HG03108 (cell line): ENCODE measurements around the gene TICRR.
"Not testable (repeated sequence)": the region's sequence is repeated elsewhere in the genome, so short reads cannot be mapped to it uniquely, and the experiment has no call there.

Source experiments
- ATAC-seq: cut with Tn5 transposase; IDR thresholded peaks from one replicate; pipeline ENCODE4 v1.9.1; 2021; ENCODE audit warnings: moderate library complexity; ENCODE audit not compliant: unreplicated experiment

TICRR gene

DNA sequence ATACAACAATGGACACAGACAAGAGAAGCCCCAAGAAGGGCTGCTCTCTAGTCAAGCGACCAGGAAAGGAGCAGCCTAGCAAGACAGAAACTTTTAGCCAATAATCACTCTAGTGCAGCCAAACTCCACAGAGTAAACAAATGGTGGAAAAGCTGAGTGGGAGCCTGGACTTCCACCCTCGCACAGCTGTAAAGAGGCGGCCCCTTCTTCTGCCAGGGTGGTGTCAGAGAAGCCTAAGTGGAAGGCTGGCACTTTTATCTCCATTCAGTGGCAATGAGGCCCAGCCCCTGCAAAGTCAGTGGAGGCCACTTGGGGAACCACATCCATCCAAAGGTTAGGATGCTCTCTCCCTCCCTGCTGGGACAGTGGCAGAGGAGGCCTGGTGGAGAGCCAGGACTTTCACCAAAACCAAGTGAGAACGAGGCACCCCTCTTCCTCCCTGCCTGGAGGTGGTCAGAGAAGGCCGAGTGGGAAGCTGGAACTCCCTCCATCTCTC lies 15.5 kb upstream of the TICRR start:
- no peak for ATAC-seq

DNA sequence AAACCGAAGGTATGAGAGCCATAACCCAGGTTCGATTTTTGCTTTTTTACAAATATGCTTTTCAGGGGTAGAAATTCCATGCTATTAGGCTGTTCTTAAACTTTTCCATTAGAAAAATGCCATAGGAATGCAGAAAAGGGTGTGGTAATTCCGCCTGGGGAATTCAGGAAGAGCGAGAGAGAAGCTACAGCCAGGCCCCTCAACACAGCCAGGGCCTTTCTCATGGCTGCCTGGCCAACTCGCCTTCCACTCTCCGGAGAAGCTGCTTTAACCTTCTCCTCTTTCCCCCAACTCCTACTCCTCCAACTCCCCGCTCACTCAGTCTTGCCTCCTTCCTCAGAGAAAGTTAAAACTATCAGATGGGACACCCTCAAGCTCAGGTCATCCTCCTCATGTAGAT lies 9.1 kb upstream of the TICRR start:
- no peak for ATAC-seq

DNA sequence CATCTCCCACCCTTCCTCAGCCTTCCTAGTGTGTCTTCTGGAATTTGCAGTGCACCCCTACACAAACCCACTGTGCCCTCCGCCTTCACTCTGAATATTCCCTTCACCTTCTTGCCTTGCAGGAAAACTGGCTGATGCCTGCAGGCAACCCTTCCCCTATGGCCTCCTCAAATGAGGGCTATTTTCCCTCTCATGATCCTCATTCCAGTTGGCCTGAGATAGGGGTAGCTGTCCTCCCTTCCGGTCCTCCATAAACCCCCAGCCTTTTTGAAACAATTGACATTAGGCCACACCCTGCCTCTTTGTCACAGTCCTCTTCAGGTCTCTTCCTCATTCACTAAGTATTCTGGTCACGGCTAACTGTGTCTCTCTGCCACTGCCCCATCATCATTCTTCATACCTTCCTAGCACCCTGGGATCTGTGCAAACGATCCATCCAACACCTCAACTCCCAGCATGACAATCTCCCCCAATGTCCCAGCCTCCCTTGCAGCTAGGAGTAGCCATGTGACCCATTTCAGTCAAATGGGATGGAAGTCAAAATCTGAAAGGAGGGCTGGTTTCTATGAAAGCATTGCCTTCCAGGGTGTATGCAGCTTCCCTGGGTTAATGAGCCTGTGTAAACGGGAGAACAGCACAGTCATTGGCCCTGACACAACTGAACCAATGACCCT lies 8.5 kb upstream of the TICRR start:
- no peak for ATAC-seq

DNA sequence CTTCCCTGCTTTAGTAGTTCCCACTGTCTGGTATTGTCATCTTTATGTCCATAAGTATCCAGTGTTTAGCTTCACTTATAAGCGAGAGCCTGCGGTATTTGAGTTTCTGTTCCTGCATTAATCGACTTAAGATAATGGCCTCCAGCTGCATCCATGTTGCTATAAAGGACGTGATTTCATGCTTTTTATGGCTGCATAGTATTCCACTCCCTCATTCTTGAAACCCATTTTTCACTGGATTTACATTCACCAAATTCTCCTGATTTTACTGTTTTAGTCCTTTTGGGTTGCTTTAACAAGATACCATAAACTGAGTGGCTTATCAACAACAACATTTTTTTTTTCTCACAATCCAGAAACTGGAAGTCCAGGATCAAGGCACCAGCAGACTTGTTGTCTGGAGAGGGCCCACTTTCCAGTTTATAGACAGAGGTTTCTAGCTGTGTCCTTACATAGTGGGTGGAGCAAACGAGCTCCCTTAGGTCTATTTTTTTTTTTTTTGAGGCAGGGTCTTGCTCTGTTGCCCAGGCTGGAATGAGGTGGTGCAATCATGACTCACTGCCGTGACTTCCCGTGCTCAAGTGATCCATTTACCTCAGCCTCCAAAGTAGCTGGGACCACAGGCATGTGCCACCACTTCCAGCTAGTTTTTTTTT lies 6.1 kb upstream of the TICRR start:
- no peak for ATAC-seq

DNA sequence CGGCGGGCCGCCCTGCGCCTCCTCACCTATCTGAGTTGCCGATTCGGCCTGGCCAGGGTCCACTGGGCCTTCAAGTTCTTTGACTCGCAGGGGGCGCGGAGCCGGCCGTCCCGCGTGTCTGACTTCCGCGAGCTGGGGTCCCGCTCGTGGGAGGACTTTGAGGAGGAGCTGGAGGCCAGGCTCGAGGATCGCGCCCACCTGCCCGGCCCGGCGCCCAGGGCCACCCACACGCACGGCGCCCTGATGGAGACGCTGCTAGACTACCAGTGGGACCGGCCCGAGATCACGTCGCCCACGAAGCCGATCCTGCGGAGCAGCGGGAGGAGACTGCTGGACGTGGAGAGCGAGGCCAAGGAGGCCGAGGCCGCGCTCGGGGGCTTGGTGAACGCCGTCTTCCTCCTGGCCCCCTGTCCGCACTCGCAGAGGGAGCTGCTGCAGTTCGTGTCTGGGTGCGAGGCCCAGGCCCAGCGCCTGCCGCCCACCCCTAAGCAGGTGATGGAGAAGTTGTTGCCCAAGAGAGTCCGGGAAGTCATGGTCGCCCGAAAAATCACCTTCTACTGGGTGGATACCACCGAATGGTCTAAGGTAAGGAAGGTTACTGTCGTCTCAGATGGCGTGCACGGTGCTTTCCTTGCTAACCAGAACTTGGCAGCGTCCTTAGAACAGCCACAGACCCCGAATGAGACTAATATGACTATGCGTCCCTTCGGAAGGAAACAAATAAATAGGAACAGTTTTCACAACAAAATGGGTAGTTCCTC lies 567 bp downstream of the TICRR start:
- no peak for ATAC-seq

DNA sequence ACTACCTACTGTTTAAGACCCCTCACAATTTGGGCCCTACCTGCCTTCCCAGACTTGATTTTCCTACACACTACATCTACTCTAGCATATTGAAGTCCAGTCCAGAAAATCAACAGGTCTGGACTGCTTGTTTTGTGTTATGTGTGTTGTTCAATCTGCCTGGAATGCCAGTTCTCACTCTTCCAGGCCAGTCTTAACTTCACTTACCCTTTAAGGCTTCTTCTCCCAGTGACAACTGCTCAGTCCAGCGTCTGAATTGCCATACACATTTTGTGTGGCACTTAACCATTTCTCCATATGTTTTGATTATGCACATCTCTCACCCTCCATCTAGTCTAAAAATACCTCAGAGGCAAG lies 1.1 kb downstream of the TICRR start:
- ATAC-seq: no peak

DNA sequence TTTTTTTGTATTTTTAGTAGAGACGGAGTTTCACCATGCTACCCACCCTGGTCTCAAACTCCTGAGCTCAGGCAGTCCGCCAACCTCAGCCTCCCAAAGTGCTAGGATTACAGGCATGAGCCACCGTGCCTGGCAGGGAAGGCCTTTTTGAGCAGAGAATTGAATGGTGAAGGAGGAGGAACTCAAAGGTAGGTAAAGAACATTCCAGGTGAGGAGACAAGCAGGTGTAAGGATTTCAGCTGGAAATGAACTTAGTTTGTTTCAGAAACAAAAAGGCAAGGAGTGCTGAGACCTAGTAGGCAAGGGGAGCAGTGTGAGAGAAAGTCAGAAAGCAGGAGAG lies 2.5 kb downstream of the TICRR start:
- no peak for ATAC-seq

DNA sequence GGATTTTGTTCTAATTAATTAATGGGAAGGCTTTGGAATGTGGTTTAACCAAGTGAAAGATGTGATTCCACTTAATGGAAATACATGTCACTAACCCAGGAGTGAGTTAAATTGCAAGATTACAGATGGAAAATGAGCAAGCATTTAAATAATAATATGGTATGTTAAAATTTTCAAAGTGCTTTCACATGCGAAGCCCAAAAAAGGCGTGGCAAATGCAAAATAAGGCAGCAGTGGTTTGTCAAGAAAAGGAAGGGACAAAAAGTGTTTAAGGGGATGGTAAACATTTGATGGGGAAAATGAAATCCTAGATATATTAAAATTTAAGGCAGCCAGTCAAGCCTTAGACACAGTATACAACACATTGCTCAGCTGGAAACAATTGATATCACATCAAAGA lies 2.9 kb downstream of the TICRR start:
- no peak for ATAC-seq

DNA sequence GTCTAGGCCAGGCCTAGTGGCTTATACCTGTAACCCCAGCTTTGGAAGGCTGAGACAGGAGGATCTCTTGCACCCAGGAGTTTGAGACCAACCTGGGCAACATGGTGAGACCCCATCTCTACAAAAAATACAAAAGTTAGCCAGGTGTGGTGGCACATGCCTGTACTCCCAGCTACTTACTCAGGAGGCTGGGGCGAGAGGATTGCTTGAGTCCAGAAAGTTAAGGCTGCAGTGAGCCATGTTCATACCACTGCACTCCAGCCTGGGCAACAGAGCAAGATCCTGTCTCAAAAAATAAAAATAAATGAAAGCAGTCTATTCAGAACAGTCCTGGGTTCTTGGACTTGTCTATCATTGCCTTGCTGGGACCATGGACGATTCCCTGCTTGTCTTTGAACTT lies 5.5 kb downstream of the TICRR start:
- ATAC-seq: not testable (repeated sequence)

DNA sequence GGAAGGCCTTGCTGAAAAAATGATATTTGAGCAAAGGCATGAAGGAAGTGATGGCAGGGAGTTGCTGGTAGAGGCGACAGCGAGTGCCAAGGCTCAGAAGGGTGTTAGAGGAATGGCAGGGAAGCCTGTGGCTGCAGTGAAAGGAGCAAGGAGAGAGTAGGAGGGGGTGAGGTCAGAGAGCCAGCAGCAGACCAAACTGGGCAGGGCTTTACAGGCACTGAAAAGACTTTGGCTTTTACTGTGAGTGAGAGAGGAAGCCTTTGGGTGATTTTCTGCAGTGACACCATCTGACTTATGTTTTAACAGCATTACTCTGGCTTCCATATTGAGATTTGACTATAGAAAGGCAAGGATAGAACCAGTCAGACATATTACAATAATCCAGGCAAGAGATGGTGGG lies 11.4 kb downstream of the TICRR start:
- no peak for ATAC-seq

DNA sequence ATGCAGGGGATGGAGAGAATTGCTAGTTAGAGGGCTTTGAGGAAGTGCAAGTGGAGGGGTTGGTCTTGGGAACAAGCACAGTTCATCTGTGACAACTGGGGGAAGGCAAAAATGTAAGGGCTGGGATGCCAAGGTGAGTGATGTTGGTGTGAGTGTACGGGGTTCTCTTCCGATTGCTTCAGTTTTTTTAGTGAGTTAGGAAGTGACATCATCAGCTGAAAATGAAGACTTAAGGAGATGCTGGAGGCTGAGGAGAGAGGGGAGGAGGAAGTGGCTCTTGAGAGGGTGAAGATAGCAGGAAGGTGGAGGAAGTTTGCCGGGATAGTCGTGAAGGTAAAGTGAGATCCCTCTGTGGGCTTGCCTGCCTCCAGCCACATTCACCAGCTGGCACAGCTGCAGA lies 12.7 kb downstream of the TICRR start:
- ATAC-seq: no peak

DNA sequence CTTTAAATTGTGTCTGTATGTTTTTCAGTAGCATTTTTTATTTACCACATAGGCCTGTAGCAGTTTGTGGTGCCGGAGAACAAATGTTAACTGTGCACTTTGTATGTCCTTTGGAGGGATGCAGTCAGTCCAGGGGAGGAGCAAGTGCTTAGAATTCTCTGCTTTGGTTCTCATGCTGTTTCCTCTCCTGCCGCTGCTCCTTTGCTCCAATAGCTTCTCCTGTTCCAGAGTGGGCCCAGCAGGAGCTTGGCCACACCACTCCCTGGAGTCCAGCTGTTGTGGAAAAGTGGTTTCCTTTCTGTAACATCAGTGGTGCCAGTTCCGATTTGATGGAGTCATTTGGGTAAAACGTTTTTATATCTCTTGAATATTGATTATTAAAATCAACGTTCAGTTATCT lies 16.6 kb downstream of the TICRR start:
- ATAC-seq: no peak

DNA sequence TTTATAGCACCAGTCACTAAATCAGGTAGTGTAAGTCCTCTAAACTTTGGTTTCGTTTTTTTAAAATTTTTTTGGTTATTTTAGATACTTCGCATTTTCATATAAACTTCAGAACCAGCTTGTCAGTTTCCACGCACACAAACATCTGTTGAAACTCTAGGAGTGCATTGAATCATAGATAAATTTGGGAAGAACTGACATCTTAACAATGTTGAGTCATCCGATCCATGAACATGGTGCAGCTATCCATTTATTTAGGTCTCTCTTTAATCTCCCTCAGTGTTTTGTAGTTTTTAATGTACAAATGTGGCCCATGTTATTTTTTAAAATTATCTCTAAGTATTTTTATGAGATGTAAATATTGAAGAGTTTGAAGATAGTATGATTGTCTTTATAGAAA lies 17.7 kb downstream of the TICRR start:
- ATAC-seq: no peak

DNA sequence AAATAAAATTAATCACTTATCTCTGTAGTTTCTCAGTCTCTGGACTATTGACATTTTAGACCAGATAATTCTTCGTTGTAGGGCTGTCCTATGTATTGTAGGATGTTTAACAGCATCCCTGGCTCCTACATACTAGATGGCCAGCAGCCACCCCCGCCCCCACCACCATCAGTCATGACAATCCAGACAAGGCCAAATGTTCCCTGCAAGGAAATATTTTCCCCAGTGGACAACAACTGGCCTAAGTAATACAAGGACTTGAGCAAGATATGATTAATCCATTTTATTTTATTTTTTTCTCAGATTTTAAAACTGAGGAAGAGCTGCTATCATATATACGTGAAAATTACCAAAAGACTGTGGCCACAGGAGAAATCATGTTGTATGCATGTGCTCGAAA lies 23.8 kb downstream of the TICRR start:
- ATAC-seq: no peak

DNA sequence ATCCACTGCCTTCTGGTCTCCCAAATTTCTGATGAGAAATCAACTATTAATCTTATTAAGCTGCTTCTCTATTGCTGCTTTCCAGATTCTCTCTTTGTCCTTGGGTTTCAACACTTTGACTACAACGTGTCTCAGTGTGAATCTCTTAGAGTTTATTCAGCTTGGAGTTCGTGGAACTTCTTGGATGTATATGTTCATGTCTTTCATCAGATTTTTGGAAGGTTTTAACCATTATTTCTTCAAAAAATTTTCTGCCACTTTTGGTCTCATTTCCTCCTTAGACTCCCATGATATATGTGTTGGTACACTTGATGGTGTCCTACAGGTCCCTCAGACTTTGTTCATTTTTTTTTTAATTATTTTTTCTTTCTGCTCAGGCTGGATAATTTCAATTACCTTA lies 36.0 kb downstream of the TICRR start:
- ATAC-seq: no peak

DNA sequence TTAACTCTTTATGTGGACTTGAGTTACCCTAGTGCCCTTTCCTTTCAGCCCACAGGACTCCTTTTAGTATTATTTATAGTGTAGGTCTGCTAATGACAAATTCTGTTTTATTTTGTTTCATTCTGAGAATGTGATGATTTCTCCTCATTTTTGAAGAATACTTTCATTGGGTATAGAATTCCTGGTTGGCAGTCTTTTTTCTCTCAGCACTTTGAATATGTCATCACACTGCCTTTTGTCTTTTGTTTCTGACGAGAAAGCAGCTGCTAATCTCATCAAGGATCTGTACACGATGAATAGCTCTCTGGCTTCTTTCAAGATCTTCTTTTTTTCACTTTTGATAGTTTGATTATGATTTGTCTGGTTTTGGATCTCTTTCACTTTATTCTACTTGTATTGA lies 37.8 kb downstream of the TICRR start:
- no peak for ATAC-seq

DNA sequence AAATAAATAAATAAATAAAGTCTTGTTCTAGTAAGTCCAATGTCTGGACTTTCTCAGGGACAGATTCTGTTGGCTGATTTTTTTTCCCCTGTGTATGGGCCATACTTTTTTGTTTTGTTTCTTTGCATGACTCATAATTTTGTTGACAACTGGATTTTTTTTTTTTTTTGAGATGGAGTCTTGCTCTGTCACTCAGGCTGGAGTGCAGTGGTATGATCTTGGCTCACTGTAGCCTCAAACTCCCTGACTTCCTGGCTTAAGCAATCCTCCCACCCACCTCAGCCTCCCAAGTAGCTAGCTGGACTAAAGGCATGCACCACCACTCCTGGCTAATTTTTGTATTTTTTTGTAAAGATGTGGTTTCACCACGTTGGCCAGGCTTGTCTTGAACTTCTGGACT lies 38.9 kb downstream of the TICRR start:
- ATAC-seq: no peak

DNA sequence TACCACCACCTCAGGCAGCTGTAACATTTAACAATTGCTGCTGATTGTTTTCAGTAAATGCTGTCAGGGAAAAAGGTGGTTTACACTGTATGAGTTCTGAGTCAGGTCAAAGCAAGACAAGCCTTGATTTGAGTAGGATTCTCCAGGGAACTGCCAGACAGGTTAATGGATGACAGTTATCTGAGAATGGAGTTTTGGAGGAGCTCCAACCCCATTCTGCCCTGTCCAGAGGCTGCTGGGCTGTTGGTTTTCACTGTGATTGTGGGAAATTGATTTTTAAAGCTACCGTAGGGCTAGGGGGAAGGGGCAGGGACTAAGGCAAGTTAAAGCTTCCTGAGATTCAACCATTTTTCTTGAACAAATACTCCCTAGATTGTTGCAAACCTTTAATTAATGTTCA lies 39.9 kb downstream of the TICRR start:
- no peak for ATAC-seq

DNA sequence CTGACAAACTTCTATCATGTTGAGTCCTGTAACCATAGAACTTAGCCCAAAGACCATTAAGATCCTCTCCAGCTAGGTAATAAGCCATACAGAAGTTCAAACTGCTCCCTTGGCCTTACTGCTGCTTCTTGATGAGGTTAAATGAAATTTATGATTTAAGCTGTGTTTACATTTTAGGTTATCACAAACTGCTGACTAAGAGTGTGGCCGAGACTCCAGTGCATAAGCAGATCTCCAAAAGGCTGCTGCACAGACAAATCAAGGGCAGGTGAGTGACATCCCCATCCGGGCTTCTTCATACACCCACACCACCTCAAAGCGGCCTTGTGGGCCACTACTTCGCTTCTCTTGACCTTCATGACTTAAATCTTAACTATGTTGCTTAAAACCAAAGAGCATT lies 41.0 kb downstream of the TICRR start:
- no peak for ATAC-seq

DNA sequence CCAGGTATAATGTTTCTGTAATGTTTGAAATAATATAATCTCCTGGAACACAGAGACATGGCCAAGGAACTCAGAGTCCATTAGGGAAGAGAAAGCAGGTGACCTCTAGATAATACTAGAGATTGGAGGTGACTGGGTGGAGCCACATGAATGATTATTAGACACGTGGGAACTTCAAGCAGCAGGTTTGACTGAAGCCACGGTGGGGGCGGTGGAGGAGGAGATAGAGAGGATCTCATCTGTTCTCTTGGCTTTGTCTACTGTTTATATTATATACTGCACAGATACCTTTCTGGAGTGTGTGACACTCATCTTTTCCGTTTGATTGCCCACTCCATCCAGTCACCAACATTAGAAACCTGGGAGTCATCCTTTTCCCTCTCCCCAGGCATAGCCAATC lies 46.3 kb downstream of the TICRR start:
- no peak for ATAC-seq

DNA sequence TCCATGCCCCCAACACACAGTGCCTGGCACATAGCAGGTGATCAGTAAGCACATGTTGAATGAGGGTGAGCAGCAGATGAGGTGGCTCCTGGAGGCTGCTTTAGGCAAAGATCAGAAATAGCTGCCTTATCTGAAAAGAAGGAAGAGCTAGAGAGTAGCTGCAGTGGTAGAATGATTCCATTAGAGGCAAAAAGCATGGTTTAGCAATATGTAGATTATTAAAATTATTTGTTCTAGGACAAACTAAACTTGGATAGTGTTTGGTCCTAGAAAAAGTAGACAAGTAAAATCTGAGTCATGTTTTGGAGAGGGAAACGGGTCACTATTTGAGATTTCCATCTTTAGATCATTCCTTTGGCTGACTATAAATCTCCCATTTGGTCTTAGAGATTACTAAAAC lies 47.9 kb downstream of the TICRR start:
- ATAC-seq: no peak

DNA sequence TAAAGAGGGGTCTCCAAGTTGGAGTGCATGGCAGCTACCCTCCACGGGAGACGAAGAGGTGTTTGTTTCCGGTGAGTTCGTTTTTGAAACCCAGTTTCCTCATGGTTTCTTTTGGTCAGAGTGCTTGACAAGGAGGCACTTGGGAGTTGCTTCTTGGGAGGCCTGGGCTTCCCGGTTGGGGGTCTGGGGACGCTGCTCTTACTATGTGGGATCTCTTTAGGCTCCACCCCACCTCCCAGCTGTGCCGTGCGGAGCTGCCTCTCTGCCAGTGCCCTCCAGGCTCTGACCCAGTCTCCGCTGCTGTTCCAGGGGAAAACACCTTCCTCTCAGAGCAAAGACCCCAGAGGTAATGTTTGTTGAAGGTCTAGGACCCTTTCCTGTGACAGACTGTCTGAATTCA lies 50.4 kb downstream of the TICRR start:
- ATAC-seq: no peak
